NK-92 treated with Interleukin-12 subunit alpha and Interleukin-12 subunit beta, amount 100 ng/mL, for 24 hours (cell line): ENCODE measurements around the gene FBXL2.

Source experiments
- DNase-seq: peaks from one replicate; lab custom pipeline; 2025; lab: John Stamatoyannopoulos, UW

Gene FBXL2, protein sequence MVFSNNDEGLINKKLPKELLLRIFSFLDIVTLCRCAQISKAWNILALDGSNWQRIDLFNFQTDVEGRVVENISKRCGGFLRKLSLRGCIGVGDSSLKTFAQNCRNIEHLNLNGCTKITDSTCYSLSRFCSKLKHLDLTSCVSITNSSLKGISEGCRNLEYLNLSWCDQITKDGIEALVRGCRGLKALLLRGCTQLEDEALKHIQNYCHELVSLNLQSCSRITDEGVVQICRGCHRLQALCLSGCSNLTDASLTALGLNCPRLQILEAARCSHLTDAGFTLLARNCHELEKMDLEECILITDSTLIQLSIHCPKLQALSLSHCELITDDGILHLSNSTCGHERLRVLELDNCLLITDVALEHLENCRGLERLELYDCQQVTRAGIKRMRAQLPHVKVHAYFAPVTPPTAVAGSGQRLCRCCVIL

GRCh38 chr3:33277193-33277882, at the start of gene FBXL2:
FBXL2 (plus strand) TSS chr3:33277442; CDS start chr3:33277513, 71 bp downstream.
- no peak for DNase-seq

DNA sequence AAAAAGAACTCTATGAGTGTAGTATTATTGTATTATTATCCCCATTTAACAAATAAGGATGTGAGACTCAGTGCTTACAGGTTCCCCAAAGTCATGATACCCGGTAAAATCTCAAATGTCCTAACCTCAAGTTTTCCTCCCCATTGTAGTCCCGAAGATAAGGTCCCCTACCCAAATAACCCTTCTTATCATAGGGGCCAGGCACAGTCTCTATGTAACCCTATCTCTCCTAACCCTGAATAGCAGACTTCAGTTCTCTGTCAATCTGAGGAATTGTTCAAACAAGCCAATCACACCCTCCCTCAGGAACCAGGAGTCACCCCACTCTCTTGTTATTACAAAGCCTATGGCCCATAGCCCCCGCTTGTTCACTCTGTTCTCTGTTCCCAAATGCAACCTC, 48.2 kb upstream of the FBXL2 start:
- DNase-seq: no peak

- DNase-seq: no peak
Observed at GRCh38 chr3:33229947-33230346, 47.3 kb upstream of the FBXL2 start.

- DNase-seq: no peak
Observed at GRCh38 chr3:33231756-33232465, 45.3 kb upstream of the FBXL2 start.

DNA sequence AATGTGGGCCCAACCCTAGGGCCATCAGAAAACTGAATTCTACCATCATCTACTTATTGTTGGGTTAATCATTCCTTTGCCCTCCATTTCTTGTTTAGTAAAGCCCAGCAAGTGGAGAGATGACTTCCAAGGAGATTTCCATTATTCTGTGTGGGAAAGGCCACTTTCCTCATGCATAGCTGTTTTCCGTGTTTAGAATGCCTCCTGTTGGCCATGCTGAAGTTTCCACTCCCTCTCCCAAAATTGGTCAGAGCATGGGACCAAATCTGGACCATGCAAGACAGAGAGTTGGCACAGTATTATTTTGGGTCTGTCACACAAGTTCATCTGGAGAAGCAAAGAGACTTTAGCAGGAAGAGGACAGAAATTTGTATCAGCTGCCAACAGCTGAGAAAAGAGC, 43.4 kb upstream of the FBXL2 start:
- DNase-seq: no peak

DNA sequence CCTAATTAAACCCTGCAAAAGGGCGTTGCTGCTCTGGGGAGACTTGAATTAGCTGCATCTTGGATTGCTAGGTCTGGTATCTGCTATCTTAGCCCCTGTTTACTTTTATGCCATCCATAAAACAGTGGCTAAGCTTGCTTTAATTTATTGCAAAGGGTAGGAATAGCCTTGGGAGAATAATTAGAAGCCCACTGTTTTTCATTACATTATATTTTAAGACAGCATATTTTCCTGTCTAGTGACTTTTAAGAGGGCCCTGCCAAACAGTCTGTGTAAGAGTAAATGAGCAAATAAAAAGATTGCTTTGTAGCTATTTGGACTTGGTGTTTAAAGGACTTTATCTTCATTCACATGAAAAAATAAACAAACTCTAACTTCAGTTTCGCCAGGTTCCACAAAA, 41.2 kb upstream of the FBXL2 start:
- no peak for DNase-seq

DNA sequence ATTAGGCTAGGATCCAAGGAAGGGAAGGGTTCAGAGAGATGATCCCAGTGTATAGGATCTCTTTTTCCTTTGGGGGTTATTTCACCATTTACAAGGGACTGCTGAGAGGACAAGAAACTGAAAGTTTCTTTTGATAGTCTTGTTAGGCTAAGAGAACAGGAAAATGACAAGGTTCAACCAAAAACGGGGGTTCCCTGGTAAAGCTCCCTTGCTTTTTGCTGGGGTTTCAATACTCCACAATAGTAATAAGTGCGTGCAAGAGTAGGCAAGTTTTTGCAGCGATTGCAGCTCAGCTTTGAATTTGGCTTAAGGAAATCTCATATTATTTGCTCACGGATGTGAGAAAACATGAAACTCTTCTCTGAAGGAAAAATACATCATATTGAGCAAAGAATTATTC, 39.8 kb upstream of the FBXL2 start:
- no peak for DNase-seq

- DNase-seq: no peak
Observed at GRCh38 chr3:33238923-33239322, 38.3 kb upstream of the FBXL2 start.

DNA sequence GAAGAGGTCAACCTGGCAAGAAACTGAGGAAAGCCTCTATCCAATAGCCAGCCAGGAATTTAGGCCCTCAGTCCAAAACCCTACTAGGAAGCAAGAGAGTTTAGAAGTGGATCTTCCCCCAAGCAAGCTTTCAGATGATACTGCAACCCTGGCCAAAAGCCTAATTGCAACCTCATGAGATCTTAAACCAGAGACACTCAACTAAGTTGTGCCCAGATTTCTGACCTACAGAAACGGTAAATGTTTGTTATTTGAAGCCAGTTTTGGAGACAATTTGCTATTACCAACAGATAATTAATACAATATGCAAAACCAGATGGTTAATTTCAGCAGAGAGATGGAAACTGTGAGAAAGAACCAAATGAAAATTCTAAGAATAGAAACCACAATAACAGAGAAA, 37.0 kb upstream of the FBXL2 start:
- DNase-seq: no peak

DNA sequence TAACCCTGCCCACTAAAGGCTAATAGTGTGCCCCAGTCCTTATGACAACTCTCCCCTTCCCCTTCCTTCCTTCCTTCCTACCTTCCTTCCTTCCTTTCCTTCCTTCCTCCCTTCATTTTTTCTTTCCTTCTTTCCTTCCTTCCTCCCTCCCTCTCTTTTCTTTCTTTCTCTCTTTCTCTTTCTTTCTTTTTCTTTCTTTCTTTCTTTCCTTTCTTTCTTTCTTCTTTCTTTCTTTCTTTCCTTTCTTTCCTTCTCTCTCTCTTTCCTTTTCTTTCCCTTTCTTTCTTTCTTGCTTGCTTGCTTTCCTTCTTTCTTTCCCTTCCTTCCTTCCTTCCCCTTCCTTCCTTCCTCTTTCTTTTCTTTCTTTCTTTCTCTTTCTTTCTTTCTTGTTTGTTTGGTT, 30.5 kb upstream of the FBXL2 start:
- DNase-seq: no peak

- no peak for DNase-seq
Observed at GRCh38 chr3:33250712-33251111, 26.5 kb upstream of the FBXL2 start.

DNA sequence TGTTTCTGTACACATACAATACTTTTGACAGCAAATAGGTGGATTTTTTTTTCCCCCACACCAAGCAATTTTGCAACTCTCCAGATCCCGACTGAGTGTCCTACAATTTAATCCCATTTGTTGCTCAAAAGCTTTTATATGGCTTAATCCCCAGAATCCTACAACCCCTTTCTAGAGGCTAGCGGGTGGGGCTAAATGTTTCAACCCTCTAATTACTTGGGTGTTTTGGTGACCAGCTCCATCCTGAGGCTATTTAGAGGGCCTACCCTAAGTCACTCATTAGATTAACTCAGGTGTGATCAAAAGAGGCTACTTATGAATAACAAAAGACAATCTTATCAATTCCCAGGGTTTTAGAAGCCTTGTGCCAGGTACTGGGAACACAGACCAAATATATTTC, 21.0 kb upstream of the FBXL2 start:
- DNase-seq: no peak

GRCh38 chr3:33260104-33260503, 17.1 kb upstream of the FBXL2 start:
- DNase-seq: no peak

- DNase-seq: no peak
Observed at GRCh38 chr3:33269385-33269784, 7.9 kb upstream of the FBXL2 start.

DNA sequence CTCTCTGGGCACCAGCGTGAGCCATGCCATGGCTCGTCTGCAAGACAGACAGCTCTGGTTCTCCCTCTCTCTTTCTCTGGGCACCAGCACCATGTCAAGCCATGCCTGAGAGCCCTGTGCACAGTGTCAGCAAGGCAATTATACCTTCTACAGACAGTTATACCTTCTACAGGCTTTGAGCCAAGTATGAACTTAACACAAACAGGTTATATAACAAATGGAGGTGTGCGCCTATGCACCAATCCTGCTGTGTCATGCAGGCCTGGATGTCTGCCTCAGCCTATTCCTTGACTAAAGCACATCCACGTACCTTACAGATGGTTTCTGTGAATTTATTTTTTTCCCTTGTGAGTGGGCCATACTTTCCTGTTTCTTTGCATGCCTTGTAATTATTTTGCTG, 5.9 kb upstream of the FBXL2 start:
- no peak for DNase-seq

DNA sequence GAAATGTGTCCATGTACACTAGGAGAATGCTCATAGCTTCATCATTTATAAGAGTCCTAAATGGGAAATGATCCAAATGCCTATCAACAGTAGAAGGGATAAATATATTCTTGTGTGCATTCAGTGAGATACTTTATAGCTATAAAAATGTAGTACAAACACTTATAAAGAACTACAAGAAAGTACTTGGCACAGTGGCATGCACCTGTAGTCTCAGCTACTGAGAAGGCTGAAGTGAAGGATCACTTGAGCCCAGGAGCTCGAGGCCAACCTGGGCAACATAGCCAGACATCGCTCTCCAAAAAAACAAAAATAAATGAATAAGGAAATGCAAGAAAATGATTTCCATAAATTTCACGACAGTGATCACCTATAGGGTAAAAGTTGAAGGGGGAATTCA, 3.6 kb upstream of the FBXL2 start:
- DNase-seq: no peak

DNA sequence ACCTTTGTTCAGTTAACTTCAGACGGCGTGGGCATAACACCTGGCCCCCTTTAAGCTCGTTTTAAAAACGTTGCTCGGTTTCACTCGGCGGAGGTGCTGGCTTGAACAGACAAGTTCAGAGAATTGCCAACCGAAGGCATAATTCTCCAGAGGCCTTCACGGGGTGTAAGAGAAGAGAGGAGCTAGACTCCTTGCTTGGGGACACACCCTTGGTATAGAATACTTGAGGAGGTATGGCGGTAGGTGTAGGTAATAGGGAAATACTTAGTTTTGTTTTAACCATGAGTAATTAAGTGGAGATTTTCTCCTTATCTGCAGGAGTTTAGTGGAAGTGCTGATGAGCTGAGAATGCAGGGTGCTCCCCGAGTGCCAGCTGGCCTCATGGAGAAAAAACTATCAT, 921 bp downstream of the FBXL2 start:
- no peak for DNase-seq

- no peak for DNase-seq
Observed at GRCh38 chr3:33287672-33288282, 10.5 kb downstream of the FBXL2 start.

DNA sequence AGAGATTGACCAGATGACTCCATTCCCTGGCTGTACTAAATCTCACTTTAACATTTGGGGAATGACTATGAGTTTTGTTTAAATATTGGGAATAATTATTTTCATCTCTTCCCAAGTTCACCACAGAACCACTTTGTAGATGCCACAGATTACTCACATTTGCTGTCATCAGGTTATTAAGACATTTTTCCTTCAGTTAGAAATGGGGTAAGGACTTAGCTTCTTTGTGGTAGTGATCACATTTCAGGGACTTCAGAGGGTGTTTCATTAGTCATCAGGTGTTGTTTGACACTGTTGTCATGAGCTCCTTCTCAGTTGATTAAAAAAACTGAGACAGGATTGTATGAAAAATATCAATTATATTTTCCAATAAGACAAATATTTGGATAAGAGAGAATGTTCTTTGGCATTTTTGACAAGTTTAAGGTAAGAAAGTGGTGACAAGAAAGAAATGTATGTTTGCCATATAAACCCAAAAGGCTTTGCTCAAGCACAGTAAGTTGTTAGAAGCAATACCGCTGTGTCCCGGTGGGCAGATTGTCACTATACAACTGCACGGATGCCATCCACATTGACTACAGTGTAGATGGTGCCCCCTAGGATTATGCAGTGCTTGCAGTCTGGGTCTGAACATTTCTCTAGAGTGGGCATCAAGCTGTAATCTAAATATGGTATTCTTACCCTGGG, 22.3 kb downstream of the FBXL2 start:
- DNase-seq: no peak

DNA sequence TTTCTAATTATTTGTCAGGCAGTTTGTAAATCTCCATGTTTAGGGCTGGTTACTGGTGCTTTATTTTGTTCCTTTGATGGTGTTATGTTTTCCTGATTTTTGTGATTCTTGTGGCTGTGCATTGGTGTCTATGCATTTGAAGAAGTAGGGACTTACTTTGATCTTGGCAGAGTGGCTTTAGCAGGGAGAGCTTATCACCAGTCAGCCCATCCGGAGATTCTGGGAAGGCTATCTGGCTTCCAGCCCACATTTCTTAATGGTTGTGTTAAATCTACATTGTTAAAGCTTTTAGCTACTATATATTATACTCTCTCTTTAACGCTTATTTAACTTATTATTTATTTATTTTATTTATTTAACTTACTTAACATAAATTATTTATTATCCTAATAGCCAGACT, 35.1 kb downstream of the FBXL2 start:
- DNase-seq: no peak

DNA sequence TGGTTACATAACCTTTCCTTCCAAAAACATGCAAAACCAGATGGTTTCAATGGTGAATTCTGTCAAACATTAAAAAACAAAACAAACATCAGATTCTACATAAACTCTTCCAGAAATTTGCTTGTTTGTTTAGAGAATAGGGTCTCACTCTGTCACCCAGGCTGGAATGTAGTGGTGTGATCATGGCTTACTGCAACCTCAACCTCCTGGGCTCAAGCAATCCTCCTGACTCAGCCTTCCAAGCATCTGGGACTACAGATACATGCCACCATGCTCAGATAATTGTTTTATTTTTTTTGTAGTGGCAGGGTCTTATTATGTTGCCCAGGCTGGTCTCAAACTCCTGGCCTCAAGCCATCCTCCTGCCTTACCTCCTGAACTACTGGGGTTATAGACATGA, 36.1 kb downstream of the FBXL2 start:
- no peak for DNase-seq

- DNase-seq: no peak
Observed at GRCh38 chr3:33314993-33315392, 37.8 kb downstream of the FBXL2 start.
